SKM-1 (cell line): Measurements from ENCODE around the gene GRID2IP.
"Not testable (repeated sequence)": the region's sequence is repeated elsewhere in the genome, so short reads cannot be mapped to it uniquely, and the experiment has no call there.

ENCODE experiments used
- DNase-seq: peaks from one replicate; lab custom pipeline; 2025; ENCODE audit not compliant: unreplicated experiment; lab: John Stamatoyannopoulos, UW

The GRID2IP gene

GRCh38 chr7:6551016-6551511, at the start of gene GRID2IP:
Gene GRID2IP, minus strand, starts transcription at chr7:6551461. Its CDS starts 25 bp downstream, at chr7:6551436.
- no peak for DNase-seq

GRCh38 chr7:6600093-6600492, 48.8 kb upstream of the GRID2IP start:
- no peak for DNase-seq

GRCh38 chr7:6590645-6591110, 39.4 kb upstream of the GRID2IP start:
- DNase-seq: no peak

- peak; percentile 50 for DNase-seq
Measured at GRCh38 chr7:6589829-6590644, 38.8 kb upstream of the GRID2IP start, which contains the start of gene INTS15. Gene INTS15, plus strand, starts transcription at chr7:6590021. Its CDS starts 263 bp downstream, at chr7:6590284.

DNA sequence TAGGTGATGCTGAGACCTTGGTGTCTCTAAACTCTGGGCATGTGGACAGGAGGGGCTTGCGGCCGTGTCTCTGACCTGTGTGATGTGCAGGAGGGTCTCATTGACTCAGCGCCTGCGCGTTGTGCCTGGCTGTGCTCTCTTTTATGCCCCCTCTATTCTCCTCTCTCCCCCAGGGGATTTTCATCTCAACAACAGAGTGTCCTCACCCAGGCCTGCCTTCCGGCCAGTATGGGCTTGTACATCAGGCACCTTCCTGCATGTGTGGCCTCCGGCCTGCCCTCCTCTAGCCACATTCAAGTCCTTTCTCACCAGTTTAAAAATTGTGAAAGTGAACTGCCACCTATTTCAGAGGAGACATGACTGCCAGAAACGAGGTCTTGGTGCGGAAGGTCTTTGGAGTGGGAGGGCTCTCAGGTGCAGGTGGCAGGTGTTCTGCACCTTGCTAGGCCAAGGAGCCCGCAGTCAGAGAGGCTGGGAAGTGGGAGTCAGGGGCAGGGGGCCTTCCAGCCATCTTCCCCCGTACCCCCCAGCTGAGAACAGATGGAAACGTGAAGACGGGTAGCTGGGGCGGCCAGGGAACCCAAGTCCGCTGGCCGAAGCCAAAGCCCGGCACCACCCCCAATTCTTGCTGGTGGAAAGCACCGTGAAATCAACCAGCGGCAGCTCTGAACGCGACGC, 38.0 kb upstream of the GRID2IP start:
- DNase-seq: no peak

- no peak for DNase-seq
Measured at GRCh38 chr7:6588566-6588965, 37.3 kb upstream of the GRID2IP start.

DNA sequence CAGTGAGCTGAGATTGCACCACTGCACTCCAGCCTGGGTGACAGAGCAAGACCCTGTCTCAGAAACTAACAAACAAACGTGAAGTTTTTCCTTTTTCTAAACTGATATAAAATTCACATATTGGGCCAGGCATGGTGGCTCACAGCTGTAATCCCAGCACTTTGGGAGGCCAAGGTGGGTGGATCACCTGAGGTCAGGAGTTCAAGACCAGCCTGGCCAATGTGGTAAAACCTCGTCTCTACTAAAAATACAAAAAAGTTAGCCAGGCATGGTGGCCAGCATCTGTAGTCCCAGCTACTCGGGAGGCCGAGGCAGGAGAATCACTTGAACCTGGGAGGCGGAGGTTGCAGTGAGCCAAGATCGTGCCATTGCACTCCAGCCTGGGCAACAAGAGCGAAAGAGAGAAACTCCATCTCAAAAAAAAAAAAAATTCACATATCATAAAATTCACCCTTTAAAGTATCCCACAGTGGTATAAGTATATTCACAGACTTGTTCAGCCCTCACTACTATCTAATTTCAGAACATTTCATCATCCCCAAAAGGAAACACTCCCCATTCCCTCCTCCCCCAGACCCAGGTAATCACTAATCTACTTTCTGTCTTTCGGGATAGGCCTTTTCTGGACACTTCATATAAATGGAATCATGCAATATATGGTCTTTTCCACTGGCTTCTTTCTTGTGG, 34.6 kb upstream of the GRID2IP start:
- DNase-seq: not testable (repeated sequence)

DNA sequence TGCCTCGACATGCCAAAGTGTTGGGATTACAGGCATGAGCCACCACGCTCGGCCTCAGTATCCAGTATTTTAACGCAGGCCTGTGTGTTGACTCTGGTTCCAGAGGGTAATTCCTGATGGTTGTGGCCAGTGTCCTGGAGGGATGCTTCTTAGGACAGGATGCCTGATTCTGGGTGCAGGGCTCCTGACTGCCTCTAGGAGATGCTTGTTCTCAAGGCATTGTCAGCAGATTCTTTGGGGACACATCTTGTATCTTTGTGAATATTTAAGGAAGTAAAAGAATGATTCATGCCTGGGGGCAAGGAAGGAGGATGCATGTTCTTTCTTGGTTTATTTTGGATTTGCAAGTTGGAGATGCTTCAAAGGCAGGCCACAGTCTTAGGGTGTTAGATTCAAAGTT, 28.2 kb upstream of the GRID2IP start:
- DNase-seq: peak; percentile 18

DNA sequence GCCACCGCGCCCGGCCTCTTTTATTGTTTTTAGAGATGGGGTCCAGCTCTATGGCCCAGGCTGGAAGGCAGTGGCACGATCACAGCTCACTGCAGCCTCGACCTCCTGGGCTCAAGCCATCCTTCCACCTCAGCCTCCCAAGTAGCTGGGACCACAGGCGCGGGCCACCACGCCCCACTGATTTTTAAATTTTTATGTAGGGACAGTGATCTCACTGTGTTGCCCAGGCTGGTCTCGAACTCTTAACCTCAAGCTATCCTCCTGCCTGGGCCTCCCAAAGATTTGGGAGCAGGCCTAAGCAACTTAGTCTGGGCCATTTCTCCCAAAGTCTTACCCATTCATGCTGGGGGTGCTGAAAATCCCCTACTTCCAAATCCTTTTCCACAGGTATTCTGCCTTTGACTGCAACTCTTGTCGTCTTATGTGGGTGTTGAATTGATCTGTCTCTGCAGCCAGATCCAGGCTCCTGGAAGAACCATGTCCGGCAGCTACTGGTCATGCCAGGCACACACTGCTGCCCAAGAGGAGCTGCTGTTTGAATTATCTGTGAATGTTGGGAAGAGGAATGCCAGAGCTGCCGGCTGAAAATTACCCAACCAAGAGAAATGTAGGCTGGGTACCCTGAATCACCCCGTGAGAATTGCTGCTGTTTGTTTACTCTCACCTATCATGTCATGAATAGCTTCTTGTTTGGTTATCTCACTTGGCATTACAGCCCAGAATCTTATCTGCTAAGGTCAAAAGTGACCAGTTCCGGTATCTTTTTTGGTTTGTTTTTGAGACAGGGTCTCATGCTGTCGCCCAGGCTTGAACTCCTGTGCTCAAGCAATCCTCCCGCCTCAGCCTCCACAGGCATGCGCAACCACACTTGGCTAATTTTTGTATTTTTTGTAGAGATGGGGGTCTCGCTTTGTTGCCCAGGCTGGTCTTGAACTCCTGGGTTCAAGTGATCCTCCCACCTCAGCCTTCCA, 27.1 kb upstream of the GRID2IP start:
- DNase-seq: no peak

GRCh38 chr7:6577369-6578113, 26.3 kb upstream of the GRID2IP start, which contains the start of gene ZDHHC4:
Gene ZDHHC4, plus strand, starts transcription at chr7:6577454. Its CDS starts 3,108 bp downstream, at chr7:6580562.
- peak; percentile 66 for DNase-seq

DNA sequence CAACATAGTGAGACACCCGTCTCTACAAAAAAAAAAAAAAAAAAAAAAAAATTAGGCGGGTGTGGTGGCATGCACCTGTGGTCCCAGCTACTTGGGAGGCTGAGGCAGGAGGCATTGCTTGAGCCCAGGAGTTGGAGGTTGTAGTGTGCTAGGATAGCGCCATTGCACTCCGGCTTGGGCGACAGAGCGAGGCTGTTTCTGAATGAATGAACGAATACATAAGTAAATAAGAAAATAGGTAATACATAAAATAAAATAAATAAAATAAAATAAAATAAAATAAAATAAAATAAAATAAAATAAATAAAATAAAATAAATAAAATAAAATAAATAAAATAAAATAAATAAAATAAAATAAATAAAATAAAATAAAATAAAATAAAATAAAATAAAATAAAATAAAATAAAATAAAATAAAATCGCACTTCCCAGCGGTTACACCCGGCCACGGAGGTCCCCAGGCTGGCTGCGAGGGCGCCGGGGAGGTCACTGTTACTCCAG, 25.7 kb upstream of the GRID2IP start:
- DNase-seq: not testable (repeated sequence)

GRCh38 chr7:6576024-6576866, 25.0 kb upstream of the GRID2IP start:
- DNase-seq: no peak

GRCh38 chr7:6575281-6576023, 24.2 kb upstream of the GRID2IP start:
- no peak for DNase-seq

- no peak for DNase-seq
Measured at GRCh38 chr7:6571160-6571779, 20.0 kb upstream of the GRID2IP start.

DNA sequence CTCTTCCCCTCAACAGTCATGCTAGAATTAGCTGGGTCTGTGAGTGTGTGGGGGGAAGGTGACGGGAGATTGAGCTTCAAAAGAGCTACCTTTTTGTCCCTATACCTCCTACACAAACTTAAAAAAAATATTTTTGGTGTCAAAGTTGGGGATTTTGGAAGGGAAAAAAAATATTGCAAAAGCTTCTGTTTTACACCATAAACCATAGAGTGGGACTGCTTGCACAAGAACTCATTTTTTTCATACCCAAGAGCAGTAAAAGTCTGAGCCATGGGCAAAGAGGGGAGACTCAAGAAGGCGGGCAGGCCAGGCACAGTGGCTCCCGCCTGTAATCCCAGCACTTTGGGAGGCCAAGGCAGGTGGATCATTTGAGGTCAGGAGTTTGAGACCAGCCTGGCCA, 16.6 kb upstream of the GRID2IP start:
- no peak for DNase-seq

DNA sequence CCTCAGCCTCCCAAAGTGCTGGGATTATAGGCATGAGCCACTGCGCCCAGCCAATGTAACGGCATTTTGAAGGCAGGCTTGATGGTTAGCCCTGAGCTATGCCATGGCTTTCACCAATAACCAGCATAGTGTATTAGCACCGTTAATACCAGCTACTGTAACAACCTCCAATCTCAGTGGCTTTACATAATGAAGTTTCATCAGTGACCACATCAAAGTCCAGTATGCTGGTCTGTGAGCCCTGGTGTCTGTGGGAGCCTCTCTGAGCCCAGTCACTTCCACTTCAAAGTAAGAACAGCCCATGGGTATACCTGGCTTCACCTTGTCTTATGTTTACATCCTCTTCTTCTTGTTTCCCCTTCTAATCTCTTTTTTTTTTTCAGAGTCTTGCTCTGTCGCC, 14.4 kb upstream of the GRID2IP start:
- no peak for DNase-seq
